Panc1 (cell line): ENCODE measurements around the gene DLL4. TPM values are rescaled to one million over a fixed set of nuclear protein-coding genes. Genes with fewer than 3 reads are reported as not detected.

Source experiments
- ATAC-seq: fragments of 200-7000 bp; cut with Tn5 transposase; 2 replicates; pipeline ENCODE4 v1.9.1; 2020; ENCODE audit warnings: mild to moderate bottlenecking, moderate library complexity
- BruUV-seq: library from RNA; stranded (reverse); fragments of 400-500 nt; replicated peaks from 2 replicates; lab custom pipeline; 2021; lab: Mats Ljungman, UMichigan
- CTCF ChIA-PET: fragments of 300-600 bp; sonication (Branson Sonifier 250); formaldehyde crosslinking; loops from one replicate; lab custom pipeline; 2022; ENCODE audit warnings: antibody characterized with exemption; lab: Charles Lee
- POLR2A ChIA-PET: fragments of 300-600 bp; sonication (Branson Sonifier 250); formaldehyde crosslinking; loops from one replicate; lab custom pipeline; 2022; ENCODE audit warnings: antibody characterized with exemption; lab: Charles Lee
- DNase-seq: peaks from one replicate; pipeline ENCODE4 v3.0.0-alpha.2; 2010; ENCODE audit warnings: low read depth, low spot score
- H3K27ac ChIP-seq: 2 replicates; pipeline ENCODE4 v1.5.1; 2011; ENCODE audit warnings: mild to moderate bottlenecking, low read length, inconsistent platforms
- H3K27me3 ChIP-seq: fragments of 200-500 bp; sonication (Bioruptor generic); 2 replicates; pipeline ENCODE4 v1.6.0; 2014; ENCODE audit warnings: low read length, inconsistent platforms; ENCODE audit not compliant: control insufficient read depth, insufficient read depth
- H3K36me3 ChIP-seq: fragments of 200-500 bp; sonication (Bioruptor generic); 2 replicates; pipeline ENCODE4 v1.5.1; 2014; ENCODE audit warnings: inconsistent platforms, mild to moderate bottlenecking, low read length, moderate library complexity; ENCODE audit not compliant: control insufficient read depth, insufficient read depth
- H3K4me1 ChIP-seq: 2 replicates; pipeline ENCODE4 v1.5.1; 2011; ENCODE audit warnings: inconsistent platforms, mild to moderate bottlenecking, low read length, moderate library complexity; ENCODE audit not compliant: control insufficient read depth, insufficient read depth
- H3K4me3 ChIP-seq, 2 experiments: 2 replicates each; pipeline ENCODE4 v1.5.1; 2011 to 2012; ENCODE audit warnings: low read depth in 2 of 2, low read length in 2 of 2, mild to moderate bottlenecking in 2 of 2, inconsistent platforms in 1 of 2, moderate library complexity in 1 of 2
- H3K9me3 ChIP-seq: fragments of 200-500 bp; sonication (Bioruptor generic); 2 replicates; pipeline ENCODE4 v1.5.1; 2014; ENCODE audit warnings: low read depth, mild to moderate bottlenecking, inconsistent platforms, low read length, moderate library complexity; ENCODE audit not compliant: control insufficient read depth, insufficient read depth
- CTCF ChIP-seq: fragments of 450-650 bp; IDR thresholded peaks from 2 replicates; pipeline ENCODE4 v1.5.1; 2017; ENCODE audit warnings: mild to moderate bottlenecking
- POLR2AphosphoS5 ChIP-seq: IDR thresholded peaks from 2 replicates; pipeline ENCODE4 v1.6.1; 2012; ENCODE audit warnings: mild to moderate bottlenecking, low read depth, low read length, moderate library complexity
- REST ChIP-seq, 2 experiments: IDR thresholded peaks; 2 replicates each; pipeline ENCODE4 v1.6.1; 2011 to 2012; ENCODE audit warnings: low read depth in 2 of 2, control low read depth in 1 of 2, low read length in 1 of 2, mild to moderate bottlenecking in 1 of 2, moderate library complexity in 1 of 2; ENCODE audit not compliant: insufficient read depth in 1 of 2
- SIN3A ChIP-seq: IDR thresholded peaks from 2 replicates; pipeline ENCODE4 v1.6.1; 2012; ENCODE audit warnings: low read depth, mild to moderate bottlenecking, low read length, moderate library complexity, borderline replicate concordance; ENCODE audit not compliant: insufficient read depth
- TCF7L2 ChIP-seq: IDR thresholded peaks from 2 replicates; pipeline ENCODE4 v1.6.1; 2011; ENCODE audit warnings: mild to moderate bottlenecking, low read depth, low read length, inconsistent platforms
- in situ Hi-C: cut with HindIII; loops from 2 replicates; pipeline ENCODE4 v1.10.0; 2016; ENCODE audit warnings: low sequenced_read_pairs, low pct_unique_long_range_greater_than_20kb
- intact Hi-C: fragments of 100-400 bp; cut with micrococcal nuclease; formaldehyde crosslinking; loops from one replicate; pipeline ENCODE4 v1.10.0; 2022; ENCODE audit not compliant: unreplicated experiment
- total RNA-seq: library from RNA; stranded (reverse); gene quantifications from one replicate; pipeline ENCODE4 v1.2.1, GENCODE V29; 2021; ENCODE audit not compliant: unreplicated experiment

The DLL4 gene
- total RNA-seq, 1 experiment from 2014 or later = 0.31 TPM

- Histone ChIP-seq H3K4me1 (no peaks in the 10 kb centered on the region), H3K27ac (no peak overlapping the region), H3K4me3 (no peak overlapping the region), H3K36me3 (no peaks in the 10 kb centered on the region), H3K27me3 (no peaks in the 10 kb centered on the region), H3K9me3 (no peaks in the 10 kb centered on the region)
- TF ChIP-seq SIN3A (no peak), CTCF (no peak), REST (IDR thresholded peaks at IDR 0.05; ENCODE audit: insufficient read depth in 1 of 2, low read depth in 2 of 2, low read length in 1 of 2) (no peak), TCF7L2 (no peak), POLR2AphosphoS5 (no peak)
- no peak for DNase-seq
- in situ Hi-C loops (no loop called here), intact Hi-C loops (no loop called here)
- POLR2A ChIA-PET = no interaction called here
- CTCF ChIA-PET = interaction anchor here (1.2 to 1.5 kb wide), 2 partner anchors 11 to 22 kb away, joined by 3 to 4 read pairs; no protein-coding TSS in a partner anchor
- ATAC-seq = no peak
- no TSS peak for BruUV-seq
These were observed 47.8 kb upstream of the DLL4 start for GRCh38 chr15:40881351-40881750.

GRCh38 chr15:40886586-40886985 is 42.6 kb upstream of the DLL4 start:
- Histone ChIP-seq H3K27me3 (no peaks in the 10 kb centered on the region), H3K36me3 (no peaks in the 10 kb centered on the region), H3K4me3 (no peak overlapping the region), H3K9me3 (no peaks in the 10 kb centered on the region), H3K27ac (no peak overlapping the region), H3K4me1 (no peaks in the 10 kb centered on the region)
- ChIA-PET POLR2A (no interaction called here), CTCF (no interaction called here)
- in situ Hi-C loops = no loop called here
- intact Hi-C loops = no loop called here
- DNase-seq = no peak
- no peak; the same call in 1 of the 2 replicates for ATAC-seq
- TF ChIP-seq REST (IDR thresholded peaks at IDR 0.05; ENCODE audit: insufficient read depth in 1 of 2, low read depth in 2 of 2, low read length in 1 of 2) (no peak), TCF7L2 (no peak), POLR2AphosphoS5 (no peak), SIN3A (no peak), CTCF (no peak)
- no TSS peak for BruUV-seq
